Measurements from ENCODE around the gene CHSY3.
"Not testable (repeated sequence)": the region's sequence is repeated elsewhere in the genome, so short reads cannot be mapped to it uniquely, and the experiment has no call there.

CHSY3 gene

DNA sequence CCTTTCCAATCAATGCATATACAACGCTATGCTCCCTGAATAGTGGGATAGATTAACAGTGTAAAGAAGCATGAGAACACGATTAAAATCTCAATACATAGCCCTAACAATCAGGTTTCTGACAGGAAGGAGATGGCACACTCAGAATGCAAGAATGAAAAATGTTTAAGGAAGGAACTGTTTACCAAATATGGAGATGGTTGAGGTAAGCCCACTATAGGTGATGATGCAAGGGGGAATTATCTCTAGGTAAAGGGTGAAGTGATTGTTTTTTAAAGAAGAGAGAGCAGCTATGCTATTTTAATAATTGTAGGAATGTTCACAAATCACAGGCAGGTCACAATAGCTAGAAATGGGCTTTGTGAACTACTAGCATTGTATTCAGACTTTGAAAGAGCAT is 302.4 kb downstream of the CHSY3 start:
- no peaks in the 10 kb centered on the region for H3K4me1 ChIP-seq
- in situ Hi-C loops (cut with MboI; ENCODE audit: low sequenced_read_pairs) = no loop called here
- no peaks in the 10 kb centered on the region for H3K9me3 ChIP-seq
- no peak overlapping the region for H3K4me3 ChIP-seq
- DNase-seq (ENCODE audit: low spot score in 2 of 2) = no peak
- no peaks in the 10 kb centered on the region for H3K36me3 ChIP-seq (replicated peaks)
- no peaks in the 10 kb centered on the region for H3K27me3 ChIP-seq (ENCODE audit: low read depth)

DNA sequence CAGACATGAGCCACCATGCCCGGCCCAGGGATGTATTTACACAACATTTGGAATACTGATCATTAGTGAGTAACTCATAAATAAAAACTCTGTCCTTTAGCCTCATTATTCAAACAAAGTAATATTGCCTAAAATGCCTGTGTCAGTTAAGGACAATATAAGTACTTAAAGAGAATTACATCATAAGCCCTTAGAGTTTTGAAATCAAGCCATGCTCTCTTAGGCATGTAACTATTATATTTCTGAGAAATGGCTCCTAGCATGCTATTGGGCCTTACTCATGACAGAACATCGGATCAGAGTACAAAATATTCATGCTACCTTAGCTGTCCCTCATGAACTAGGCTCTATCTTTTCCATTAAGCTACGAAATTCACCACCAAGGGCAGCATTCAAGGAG is 309.3 kb downstream of the CHSY3 start:
- Histone ChIP-seq H3K27me3 (ENCODE audit: low read depth) (0 out of 2 replicates have a peak, but pooled peaks cover 2% of the 10 kb centered on the region), H3K9me3 (no peaks in the 10 kb centered on the region), H3K36me3 (replicated peaks) (no peaks in the 10 kb centered on the region), H3K4me1 (no peaks in the 10 kb centered on the region), H3K4me3 (no peak overlapping the region)
- in situ Hi-C loops (cut with MboI; ENCODE audit: low sequenced_read_pairs) = no loop called here
- no peak for DNase-seq (ENCODE audit: low spot score in 2 of 2)

DNA sequence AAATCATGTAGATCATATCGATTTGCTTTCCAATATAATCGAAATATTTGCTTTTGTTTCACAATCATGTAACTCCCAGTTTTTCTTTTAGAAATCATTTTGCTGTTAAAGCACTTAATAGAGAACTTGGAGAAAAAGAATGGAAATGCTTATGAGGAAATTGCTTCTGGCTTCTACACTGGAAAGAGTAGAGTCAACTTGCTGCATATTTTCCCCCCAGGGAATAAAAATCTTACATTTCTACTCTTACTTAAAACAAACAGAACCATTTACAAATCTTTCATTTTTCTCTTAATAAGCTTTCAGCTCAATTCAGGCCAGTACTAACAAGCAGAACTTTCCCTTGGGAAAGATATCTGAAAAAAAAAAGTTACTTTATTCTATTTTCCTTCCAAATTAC is 312.0 kb downstream of the CHSY3 start:
- Histone ChIP-seq H3K4me3 (no peak overlapping the region), H3K36me3 (replicated peaks) (no peaks in the 10 kb centered on the region), H3K9me3 (no peaks in the 10 kb centered on the region), H3K4me1 (no peaks in the 10 kb centered on the region), H3K27me3 (ENCODE audit: low read depth) (0 out of 2 replicates have a peak, but pooled peaks cover 2% of the 10 kb centered on the region)
- DNase-seq (ENCODE audit: low spot score in 2 of 2) = no peak
- in situ Hi-C loops (cut with MboI; ENCODE audit: low sequenced_read_pairs) = no loop called here

DNA sequence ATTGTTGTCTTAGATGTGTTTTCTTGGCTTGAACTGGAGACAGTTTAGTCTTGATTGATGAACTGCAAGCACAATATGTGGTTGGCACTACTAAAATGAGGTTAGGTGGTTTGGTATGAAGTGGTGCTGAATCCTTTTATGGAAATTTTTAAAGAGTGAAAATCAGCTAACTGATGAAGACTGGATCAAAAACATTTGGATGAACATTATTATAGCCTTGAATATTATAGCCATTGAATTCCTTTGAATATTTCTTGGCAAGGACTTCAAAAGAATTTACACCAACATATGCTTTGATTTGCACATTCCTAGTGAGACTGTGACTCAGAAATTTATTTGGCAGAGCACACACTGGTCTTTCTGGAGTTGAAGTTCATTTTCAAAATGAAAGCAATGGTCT is 318.3 kb downstream of the CHSY3 start:
- in situ Hi-C loops (cut with MboI; ENCODE audit: low sequenced_read_pairs) = no loop called here
- no peaks in the 10 kb centered on the region for H3K27me3 ChIP-seq (ENCODE audit: low read depth)
- no peak for DNase-seq (ENCODE audit: low spot score in 2 of 2)
- H3K9me3 ChIP-seq = no peaks in the 10 kb centered on the region
- no peaks in the 10 kb centered on the region for H3K4me1 ChIP-seq
- H3K36me3 ChIP-seq (replicated peaks) = no peaks in the 10 kb centered on the region
- no peak overlapping the region for H3K4me3 ChIP-seq

DNA sequence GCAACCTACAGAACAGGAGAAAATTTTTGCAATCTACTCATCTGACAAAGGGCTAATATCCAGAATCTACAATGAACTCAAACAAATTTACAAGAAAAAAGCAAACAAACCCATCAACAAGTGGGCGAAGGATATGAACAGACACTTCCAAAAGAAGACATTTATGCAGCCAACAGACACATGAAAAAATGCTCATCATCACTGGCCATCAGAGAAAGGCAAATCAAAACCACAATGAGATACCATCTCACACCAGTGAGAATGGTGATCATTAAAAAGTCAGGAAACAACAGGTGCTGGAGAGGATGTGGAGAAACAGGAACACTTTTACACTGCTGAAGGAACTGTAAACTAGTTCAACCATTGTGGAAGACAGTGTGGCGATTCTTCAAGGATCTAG is 322.3 kb downstream of the CHSY3 start:
- not testable (repeated sequence) for H3K36me3 ChIP-seq (replicated peaks)

DNA sequence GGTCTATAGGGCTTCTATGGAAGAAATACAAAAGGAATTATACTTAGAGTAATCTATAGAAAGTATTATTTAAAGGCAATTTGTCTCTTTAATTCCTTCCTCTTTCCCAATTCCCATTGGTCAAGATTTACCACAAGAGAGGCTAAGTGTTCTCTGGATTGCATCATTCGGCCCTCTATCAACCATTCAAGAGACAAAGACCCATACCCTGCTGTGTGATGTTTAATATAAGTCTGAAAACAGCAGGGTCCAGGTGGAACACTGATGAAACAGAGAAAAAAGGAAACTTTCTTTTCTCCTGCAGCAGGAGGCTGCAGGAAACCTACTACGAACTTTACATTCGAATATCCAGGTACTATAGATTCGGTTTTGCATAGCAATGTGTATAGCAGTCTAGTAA is 323.4 kb downstream of the CHSY3 start:
- H3K4me3 ChIP-seq = no peak overlapping the region
- no peaks in the 10 kb centered on the region for H3K27me3 ChIP-seq (ENCODE audit: low read depth)
- no peaks in the 10 kb centered on the region for H3K9me3 ChIP-seq
- no peaks in the 10 kb centered on the region for H3K36me3 ChIP-seq (replicated peaks)
- H3K4me1 ChIP-seq = no peaks in the 10 kb centered on the region
- no peak for DNase-seq (ENCODE audit: low spot score in 2 of 2)
- in situ Hi-C loops (cut with MboI; ENCODE audit: low sequenced_read_pairs) = no loop called here

More for the DNA sequence above, 322.3 kb downstream of the CHSY3 start:
- H3K4me1 ChIP-seq; H3K27me3 ChIP-seq (ENCODE audit: low read depth); H3K9me3 ChIP-seq; DNase-seq (ENCODE audit: low spot score in 2 of 2); in situ Hi-C loops (cut with MboI; ENCODE audit: low sequenced_read_pairs); H3K4me3 ChIP-seq: not testable (repeated sequence)

DNA sequence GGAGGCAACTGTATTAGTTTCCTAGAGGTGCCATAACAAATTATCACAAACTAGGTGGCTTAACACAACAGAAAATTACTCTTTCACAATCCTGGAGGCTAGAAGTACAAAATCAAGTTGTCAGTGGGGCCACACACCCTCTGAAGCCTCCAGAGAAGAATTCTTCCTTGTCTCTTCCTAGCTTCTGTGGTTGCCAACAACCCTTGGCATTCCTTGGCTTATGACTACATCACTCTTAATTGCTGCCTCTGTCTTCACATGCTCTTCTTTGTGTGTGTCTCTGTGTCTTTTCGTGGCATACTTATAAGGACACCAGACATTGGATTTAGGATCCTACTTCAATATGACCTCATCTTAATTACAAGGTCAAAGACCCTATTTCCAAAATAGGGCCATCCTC is 327.5 kb downstream of the CHSY3 start:
- Histone ChIP-seq H3K27me3 (ENCODE audit: low read depth) (peaks cover 2% of the 10 kb centered on the region; the same call in 1 of the 2 replicates), H3K9me3 (no peaks in the 10 kb centered on the region)
- in situ Hi-C loops (cut with MboI; ENCODE audit: low sequenced_read_pairs) = no loop called here

DNA sequence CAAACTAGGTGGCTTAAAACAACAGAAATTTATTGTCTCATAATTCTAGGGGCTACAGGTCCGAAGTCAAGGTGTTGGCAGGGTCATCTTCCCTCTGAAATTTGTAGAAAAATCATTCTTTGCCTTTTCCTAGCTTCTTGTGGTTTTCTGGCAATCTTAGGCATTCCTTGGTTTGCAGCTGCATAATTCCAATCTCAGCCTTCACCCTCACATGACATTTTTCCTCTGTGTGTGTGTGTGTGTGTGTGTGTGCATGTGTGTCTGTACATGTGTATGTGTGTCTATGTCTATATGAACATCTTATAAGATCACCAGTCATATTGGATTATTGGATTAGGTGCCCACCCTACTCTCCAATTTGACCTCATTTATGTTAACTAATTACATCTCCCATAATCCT is 330.6 kb downstream of the CHSY3 start:
- H3K4me3 ChIP-seq = no peak overlapping the region
- H3K9me3 ChIP-seq = no peaks in the 10 kb centered on the region
- no peaks in the 10 kb centered on the region for H3K36me3 ChIP-seq (replicated peaks)
- in situ Hi-C loops (cut with MboI; ENCODE audit: low sequenced_read_pairs) = no loop called here
- no peaks in the 10 kb centered on the region for H3K4me1 ChIP-seq
- no peak for DNase-seq (ENCODE audit: low spot score in 2 of 2)
- H3K27me3 ChIP-seq (ENCODE audit: low read depth) = peaks cover 2% of the 10 kb centered on the region; the same call in 1 of the 2 replicates

More for the DNA sequence above, 327.5 kb downstream of the CHSY3 start:
- H3K36me3 ChIP-seq (replicated peaks) = no peaks in the 10 kb centered on the region
- H3K4me3 ChIP-seq = no peak overlapping the region
- no peaks in the 10 kb centered on the region for H3K4me1 ChIP-seq
- no peak for DNase-seq (ENCODE audit: low spot score in 2 of 2)
